Activated CD8-positive, alpha-beta T cell treated with anti-CD3 and anti-CD28 coated beads for 36 hours (primary cell): ENCODE measurements around the gene SLC1A5. TPM values are rescaled to one million over a fixed set of nuclear protein-coding genes. Genes with fewer than 3 reads are reported as not detected.

Source experiments
- ATAC-seq: fragments of 200-7000 bp; cut with Tn5 transposase; one replicate; pipeline ENCODE4 v1.10.0; 2021; ENCODE audit warnings: mild to moderate bottlenecking, moderate library complexity
- CTCF ChIA-PET: fragments of 350-600 bp; sonication (Branson Sonifier 250); formaldehyde crosslinking; loops from one replicate; lab custom pipeline; 2021; ENCODE audit warnings: antibody characterized with exemption; lab: Charles Lee
- POLR2A ChIA-PET: fragments of 350-600 bp; sonication (Branson Sonifier 250); formaldehyde crosslinking; loops from one replicate; lab custom pipeline; 2021; ENCODE audit warnings: antibody characterized with exemption; lab: Charles Lee
- DNase-seq: peaks from one replicate; pipeline ENCODE4 v3.0.0-alpha.2; 2020
- H3K27ac Mint-ChIP-seq: one replicate; pipeline ENCODE4 v1.8.0; 2021; ENCODE audit warnings: mild to moderate bottlenecking, mixed read lengths
- H3K27me3 Mint-ChIP-seq: one replicate; pipeline ENCODE4 v1.8.0; 2021; ENCODE audit warnings: mixed read lengths
- H3K36me3 Mint-ChIP-seq: one replicate; pipeline ENCODE4 v1.8.0; 2021; ENCODE audit warnings: low read depth, mixed read lengths
- H3K4me1 Mint-ChIP-seq: one replicate; pipeline ENCODE4 v1.8.0; 2021; ENCODE audit warnings: low read depth, mixed read lengths
- H3K4me3 Mint-ChIP-seq: one replicate; pipeline ENCODE4 v1.8.0; 2021; ENCODE audit warnings: mild to moderate bottlenecking, moderate library complexity, mixed read lengths
- H3K9me3 Mint-ChIP-seq: one replicate; pipeline ENCODE4 v1.8.0; 2021; ENCODE audit warnings: mixed read lengths
- CTCF ChIP-seq: fragments of 200-600 bp; IDR thresholded peaks from one replicate; pipeline ENCODE4 v1.8.0; 2022; ENCODE audit warnings: antibody characterized with exemption, mild to moderate bottlenecking
- intact Hi-C: fragments of 100-400 bp; cut with micrococcal nuclease; formaldehyde crosslinking; loops from one replicate; pipeline ENCODE4 v1.10.0; 2022
- total RNA-seq, 2 experiments: library from RNA; stranded (reverse); gene quantifications; one replicate each; pipeline ENCODE4 v1.2.3, GENCODE V29; 2021

Gene SLC1A5
- total RNA-seq, 2 experiments from 2014 or later, result 235 TPM

- POLR2A ChIA-PET, result interaction anchor here (1.0 to 2.1 kb wide), 8 partner anchors 11 to 70 kb away, joined by 3 to 9 read pairs (median 4); partner anchors contain the start of genes DACT3 and SLC1A5
- DNase-seq, result no peak
- Mint-ChIP-seq H3K36me3 (peaks cover 31% of the 10 kb centered on the region), H3K27ac (peak overlapping the region; percentile 62), H3K4me3 (no peak overlapping the region), H3K4me1 (peaks cover 11% of the 10 kb centered on the region), H3K9me3 (no peaks in the 10 kb centered on the region), H3K27me3 (no peaks in the 10 kb centered on the region)
- ATAC-seq, result no peak
- CTCF ChIA-PET, result interaction anchor here (1.0 to 6.4 kb wide), 5 partner anchors 12 to 188 kb away, joined by 3 to 95 read pairs (median 5); no protein-coding TSS in a partner anchor
- intact Hi-C loops, result no loop called here
- no peak for TF ChIP-seq CTCF
Measured at GRCh38 chr19:46731007-46731501, 57.3 kb downstream of the SLC1A5 start.

- DNase-seq (no peak), ATAC-seq (no peak)
- CTCF ChIA-PET, result interaction anchor here (1.3 to 6.4 kb wide), 6 partner anchors 12 to 187 kb away, joined by 3 to 95 read pairs (median 21); no protein-coding TSS in a partner anchor
- no peak overlapping the region for H3K4me3 Mint-ChIP-seq
- peaks cover 36% of the 10 kb centered on the region for H3K36me3 Mint-ChIP-seq
- no peaks in the 10 kb centered on the region for H3K9me3 Mint-ChIP-seq
- intact Hi-C loops, result no loop called here
- TF ChIP-seq CTCF, result no peak
- H3K4me1 Mint-ChIP-seq, result peaks cover 11% of the 10 kb centered on the region
- POLR2A ChIA-PET, result interaction anchor here (0.8 to 2.1 kb wide), 9 partner anchors 12 to 69 kb away, joined by 3 to 9 read pairs (median 3); partner anchors contain the start of genes DACT3, FKRP and SLC1A5
- no peaks in the 10 kb centered on the region for H3K27me3 Mint-ChIP-seq
- H3K27ac Mint-ChIP-seq, result no peak overlapping the region
Measured at GRCh38 chr19:46730595-46730994, 57.8 kb downstream of the SLC1A5 start.

- intact Hi-C loops, result no loop called here
- no peaks in the 10 kb centered on the region for H3K27me3 Mint-ChIP-seq
- no peak for ATAC-seq
- TF ChIP-seq CTCF, result no peak
- POLR2A ChIA-PET, result interaction anchor here (0.8 to 2.1 kb wide), 9 partner anchors 12 to 69 kb away, joined by 3 to 9 read pairs (median 5); partner anchors contain the start of genes DACT3, FKRP and SLC1A5
- H3K9me3 Mint-ChIP-seq, result no peaks in the 10 kb centered on the region
- H3K36me3 Mint-ChIP-seq, result peaks cover 37% of the 10 kb centered on the region
- CTCF ChIA-PET, result interaction anchor here (0.7 to 6.4 kb wide), 9 partner anchors 11 to 113 kb away, joined by 3 to 95 read pairs (median 16); no protein-coding TSS in a partner anchor
- H3K27ac Mint-ChIP-seq, result no peak overlapping the region
- DNase-seq, result no peak
- H3K4me3 Mint-ChIP-seq, result no peak overlapping the region
- H3K4me1 Mint-ChIP-seq, result peaks cover 11% of the 10 kb centered on the region
Measured at GRCh38 chr19:46730187-46730586, 58.2 kb downstream of the SLC1A5 start.

GRCh38 chr19:46729696-46730095, 58.7 kb downstream of the SLC1A5 start:
- Mint-ChIP-seq H3K27ac (no peak overlapping the region), H3K27me3 (no peaks in the 10 kb centered on the region), H3K36me3 (peaks cover 37% of the 10 kb centered on the region), H3K4me1 (peaks cover 11% of the 10 kb centered on the region), H3K4me3 (no peak overlapping the region), H3K9me3 (no peaks in the 10 kb centered on the region)
- ATAC-seq, result no peak
- no peak for TF ChIP-seq CTCF
- DNase-seq, result no peak
- CTCF ChIA-PET, result interaction anchor here (0.7 to 6.4 kb wide), 20 partner anchors 8 to 283 kb away, joined by 3 to 95 read pairs (median 9); partner anchors contain the start of genes DACT3 and PRKD2
- POLR2A ChIA-PET, result interaction anchor here (0.6 to 2.1 kb wide), 9 partner anchors 12 to 68 kb away, joined by 3 to 9 read pairs (median 3); partner anchors contain the start of genes DACT3, FKRP, PRKD2 and SLC1A5
- intact Hi-C loops, result loop anchor here (1.0 to 10.0 kb wide), 2 partner anchors 25 to 115 kb away; no protein-coding TSS in a partner anchor
